ENCODE measurements around the gene CYP2C8. TPM values are rescaled to one million over a fixed set of nuclear protein-coding genes. Genes with fewer than 3 reads are reported as not detected.

Gene CYP2C8
- total RNA-seq, 2 experiments from 2014 or later: 0.28 to 0.30 TPM

DNA sequence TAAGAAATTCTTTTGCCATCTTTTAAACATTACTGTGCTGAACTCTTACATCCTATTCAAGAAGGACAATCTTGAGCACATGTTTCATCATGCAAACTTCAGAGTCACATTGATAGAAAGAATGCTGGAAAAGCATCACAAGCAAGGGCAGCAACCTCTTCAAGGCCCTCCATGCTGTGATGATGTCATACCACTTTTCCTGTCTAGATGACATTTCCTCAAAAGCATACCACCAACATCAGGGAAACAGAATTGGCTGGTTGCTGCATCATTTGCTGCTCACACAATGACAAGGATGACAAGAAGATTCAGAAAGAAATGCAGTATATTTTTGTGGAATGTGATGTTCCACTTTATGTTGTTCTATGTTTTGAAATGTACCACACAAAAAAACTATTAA is 37.6 kb downstream of the CYP2C8 start:
- Histone ChIP-seq H3K4me1 (ENCODE audit: insufficient read depth, low read length) (no peaks in the 10 kb centered on the region), H3K4me3 (ENCODE audit: low read length) (no peak overlapping the region), H3K27me3 (ENCODE audit: control insufficient read depth in 1 of 2, insufficient read depth in 2 of 2, low read length in 2 of 2) (no peaks in the 10 kb centered on the region), H3K36me3 (ENCODE audit: insufficient read depth, low read length) (no peaks in the 10 kb centered on the region), H3K9me3 (ENCODE audit: control insufficient read depth in 1 of 2, insufficient read depth in 1 of 2, low read length in 2 of 2) (no peaks in the 10 kb centered on the region), H3K27ac (ENCODE audit: low read depth in 1 of 2, low read length in 2 of 2) (no peak overlapping the region)
- no peaks in the 10 kb centered on the region for H3K36me3 Mint-ChIP-seq (ENCODE audit: low read depth)
- no peak for TF ChIP-seq CTCF (IDR thresholded peaks at IDR 0.05)
- H3K27ac Mint-ChIP-seq: no peak overlapping the region
- ATAC-seq (ENCODE audit: poor library complexity): no peak
- H3K4me3 Mint-ChIP-seq: no peak overlapping the region
- intact Hi-C loops (cut with DNase I, micrococcal nuclease): no loop called here
- CTCF ChIA-PET: no interaction called here
- H3K27me3 Mint-ChIP-seq: no peaks in the 10 kb centered on the region
- no peaks in the 10 kb centered on the region for H3K4me1 Mint-ChIP-seq (ENCODE audit: low read depth)
- DNase-seq: no peak
- POLR2A ChIA-PET: no interaction called here
- peaks cover 7% of the 10 kb centered on the region for H3K9me3 Mint-ChIP-seq

- no peak overlapping the region for H3K27ac Mint-ChIP-seq
- H3K36me3 Mint-ChIP-seq (ENCODE audit: low read depth): no peaks in the 10 kb centered on the region
Observed at GRCh38 chr10:95026461-95026860, 42.8 kb downstream of the CYP2C8 start.

GRCh38 chr10:94997741-94998174 is 71.5 kb downstream of the CYP2C8 start:
- H3K36me3 ChIP-seq (ENCODE audit: insufficient read depth, low read length): no peaks in the 10 kb centered on the region
- H3K4me3 ChIP-seq (ENCODE audit: low read length): no peak overlapping the region
- H3K27ac ChIP-seq (ENCODE audit: low read depth in 1 of 2, low read length in 2 of 2): no peak overlapping the region
- Mint-ChIP-seq H3K27me3 (no peaks in the 10 kb centered on the region), H3K36me3 (ENCODE audit: low read depth) (no peaks in the 10 kb centered on the region), H3K4me3 (no peak overlapping the region), H3K9me3 (no peaks in the 10 kb centered on the region), H3K4me1 (ENCODE audit: low read depth) (no peaks in the 10 kb centered on the region), H3K27ac (no peak overlapping the region)
- ATAC-seq (ENCODE audit: poor library complexity) (no peak), DNase-seq (no peak)
- H3K4me1 ChIP-seq (ENCODE audit: insufficient read depth, low read length): no peaks in the 10 kb centered on the region
- intact Hi-C loops (cut with DNase I, micrococcal nuclease): no loop called here
- H3K9me3 ChIP-seq (ENCODE audit: control insufficient read depth in 1 of 2, insufficient read depth in 1 of 2, low read length in 2 of 2): peaks cover 3 to 6% of the 10 kb centered on the region in 2 experiments
- ChIA-PET POLR2A (no interaction called here), CTCF (no interaction called here)
- TF ChIP-seq CTCF (IDR thresholded peaks at IDR 0.05): no peak
- no peaks in the 10 kb centered on the region for H3K27me3 ChIP-seq (ENCODE audit: control insufficient read depth in 1 of 2, insufficient read depth in 2 of 2, low read length in 2 of 2)

More at GRCh38 chr10:95026461-95026860, 42.8 kb downstream of the CYP2C8 start:
- TF ChIP-seq CTCF (IDR thresholded peaks at IDR 0.05): no peak
- Histone ChIP-seq H3K36me3 (ENCODE audit: insufficient read depth, low read length) (no peaks in the 10 kb centered on the region), H3K4me3 (ENCODE audit: low read length) (no peak overlapping the region), H3K9me3 (ENCODE audit: control insufficient read depth in 1 of 2, insufficient read depth in 1 of 2, low read length in 2 of 2) (peaks cover 3 to 6% of the 10 kb centered on the region in 2 experiments), H3K27me3 (ENCODE audit: control insufficient read depth in 1 of 2, insufficient read depth in 2 of 2, low read length in 2 of 2) (no peaks in the 10 kb centered on the region), H3K27ac (ENCODE audit: low read depth in 1 of 2, low read length in 2 of 2) (no peak overlapping the region), H3K4me1 (ENCODE audit: insufficient read depth, low read length) (no peaks in the 10 kb centered on the region)
- ChIA-PET CTCF (no interaction called here), POLR2A (no interaction called here)
- ATAC-seq (ENCODE audit: poor library complexity) (no peak), DNase-seq (no peak)
- H3K27me3 Mint-ChIP-seq: no peaks in the 10 kb centered on the region
- H3K4me1 Mint-ChIP-seq (ENCODE audit: low read depth): no peaks in the 10 kb centered on the region
- H3K9me3 Mint-ChIP-seq: peaks cover 18% of the 10 kb centered on the region
- intact Hi-C loops (cut with DNase I, micrococcal nuclease): no loop called here
- no peak overlapping the region for H3K4me3 Mint-ChIP-seq

Measured in CD4-positive, alpha-beta T cell (primary cell).